Measurements from ENCODE around the gene ARHGAP10.

ARHGAP10 gene

GRCh38 chr4:147799986-147800555 lies 68.2 kb downstream of the ARHGAP10 start:
- Histone ChIP-seq H3K23ac (ENCODE audit: low read length in 2 of 2) (no peak overlapping the region), H3K4me1 (ENCODE audit: control insufficient read depth, insufficient read depth, low read depth, low read length) (peaks cover 5% of the 10 kb centered on the region), H3K79me1 (replicated peaks; ENCODE audit: low read length, poor library complexity, severe bottlenecking) (peaks cover 27% of the 10 kb centered on the region), H3K18ac (ENCODE audit: low read depth in 1 of 2, low read length in 2 of 2) (peak overlapping the region; percentile 11 to 18), H3K9me3 (ENCODE audit: control insufficient read depth, low read length) (no peaks in the 10 kb centered on the region), H3K9ac (ENCODE audit: low read length) (no peak overlapping the region), H3K4me3 (ENCODE audit: insufficient read depth in 1 of 2, low read depth in 1 of 2, low read length in 2 of 2) (no peak overlapping the region), H4K8ac (ENCODE audit: low read length) (no peak overlapping the region), H2AFZ (ENCODE audit: low read depth, low read length) (no peak overlapping the region), H2BK120ac (ENCODE audit: low read depth, low read length) (no peak overlapping the region), H3K36me3 (ENCODE audit: control insufficient read depth in 1 of 2, insufficient read depth in 2 of 2, low read depth in 1 of 2, low read length in 2 of 2) (peaks cover 0 to 3% of the 10 kb centered on the region in 2 experiments), H4K91ac (ENCODE audit: low read length) (no peak overlapping the region), H2AK5ac (ENCODE audit: low read length, severe bottlenecking) (peak overlapping the region; percentile 6), H2BK5ac (ENCODE audit: low read depth, low read length, poor library complexity, severe bottlenecking) (no peak overlapping the region), H3K14ac (ENCODE audit: low read length in 2 of 2) (peak overlapping the region in 1 of 2 experiments; percentile 11), H3K4me2 (ENCODE audit: low read length, poor library complexity, severe bottlenecking) (no peak overlapping the region), H2BK12ac (ENCODE audit: low read length in 2 of 2) (no peak overlapping the region), H3K27ac (ENCODE audit: low read length, poor library complexity, severe bottlenecking) (no peak overlapping the region), H2BK15ac (ENCODE audit: low read depth, poor library complexity, severe bottlenecking) (peak overlapping the region; percentile 20), H3K27me3 (ENCODE audit: control insufficient read depth in 1 of 2, insufficient read depth in 1 of 2, low read length in 2 of 2) (no peaks in the 10 kb centered on the region), H3K4ac (ENCODE audit: low read depth in 1 of 2, low read length in 2 of 2) (no peak overlapping the region)
- peak; percentile 66 for DNase-seq
- 90% methylated on average over 7 of the region's 7 CpGs for WGBS

GRCh38 chr4:147801820-147802219 lies 69.9 kb downstream of the ARHGAP10 start:
- H3K27ac ChIP-seq (ENCODE audit: low read length, poor library complexity, severe bottlenecking), result no peak overlapping the region
- no peak overlapping the region for H2BK15ac ChIP-seq (ENCODE audit: low read depth, poor library complexity, severe bottlenecking)
- DNase-seq, result no peak
- H3K9ac ChIP-seq (ENCODE audit: low read length), result no peak overlapping the region
- WGBS, result 100% methylated on average over 2 of the region's 4 CpGs
- no peak overlapping the region for H2BK120ac ChIP-seq (ENCODE audit: low read depth, low read length)
- H2AK5ac ChIP-seq (ENCODE audit: low read length, severe bottlenecking), result no peak overlapping the region
- peaks cover 5% of the 10 kb centered on the region for H3K4me1 ChIP-seq (ENCODE audit: control insufficient read depth, insufficient read depth, low read depth, low read length)
- no peaks in the 10 kb centered on the region for H3K9me3 ChIP-seq (ENCODE audit: control insufficient read depth, low read length)
- H4K91ac ChIP-seq (ENCODE audit: low read length), result no peak overlapping the region
- H3K14ac ChIP-seq (ENCODE audit: low read length in 2 of 2), result no peak overlapping the region
- H3K23ac ChIP-seq (ENCODE audit: low read length in 2 of 2), result no peak overlapping the region
- H3K36me3 ChIP-seq (ENCODE audit: control insufficient read depth in 1 of 2, insufficient read depth in 2 of 2, low read depth in 1 of 2, low read length in 2 of 2), result peaks cover 0 to 1% of the 10 kb centered on the region in 2 experiments
- no peak overlapping the region for H2BK5ac ChIP-seq (ENCODE audit: low read depth, low read length, poor library complexity, severe bottlenecking)
- H3K79me1 ChIP-seq (replicated peaks; ENCODE audit: low read length, poor library complexity, severe bottlenecking), result peaks cover 27% of the 10 kb centered on the region
- no peak overlapping the region for H2BK12ac ChIP-seq (ENCODE audit: low read length in 2 of 2)
- no peak overlapping the region for H2AFZ ChIP-seq (ENCODE audit: low read depth, low read length)
- H4K8ac ChIP-seq (ENCODE audit: low read length), result no peak overlapping the region
- H3K4me3 ChIP-seq (ENCODE audit: insufficient read depth in 1 of 2, low read depth in 1 of 2, low read length in 2 of 2), result no peak overlapping the region
- H3K4me2 ChIP-seq (ENCODE audit: low read length, poor library complexity, severe bottlenecking), result no peak overlapping the region
- no peak overlapping the region for H3K4ac ChIP-seq (ENCODE audit: low read depth in 1 of 2, low read length in 2 of 2)
- no peaks in the 10 kb centered on the region for H3K27me3 ChIP-seq (ENCODE audit: control insufficient read depth in 1 of 2, insufficient read depth in 1 of 2, low read length in 2 of 2)
- H3K18ac ChIP-seq (ENCODE audit: low read depth in 1 of 2, low read length in 2 of 2), result no peak overlapping the region

- Histone ChIP-seq H3K4me2 (ENCODE audit: low read length, poor library complexity, severe bottlenecking) (no peak overlapping the region), H4K8ac (ENCODE audit: low read length) (no peak overlapping the region), H3K36me3 (ENCODE audit: control insufficient read depth in 1 of 2, insufficient read depth in 2 of 2, low read depth in 1 of 2, low read length in 2 of 2) (no peaks in the 10 kb centered on the region), H2BK120ac (ENCODE audit: low read depth, low read length) (no peak overlapping the region), H3K9me3 (ENCODE audit: control insufficient read depth, low read length) (no peaks in the 10 kb centered on the region), H3K4ac (ENCODE audit: low read depth in 1 of 2, low read length in 2 of 2) (no peak overlapping the region), H3K27me3 (ENCODE audit: control insufficient read depth in 1 of 2, insufficient read depth in 1 of 2, low read length in 2 of 2) (no peaks in the 10 kb centered on the region), H4K91ac (ENCODE audit: low read length) (no peak overlapping the region), H2BK5ac (ENCODE audit: low read depth, low read length, poor library complexity, severe bottlenecking) (no peak overlapping the region), H2AK5ac (ENCODE audit: low read length, severe bottlenecking) (no peak overlapping the region), H3K18ac (ENCODE audit: low read depth in 1 of 2, low read length in 2 of 2) (no peak overlapping the region), H3K9ac (ENCODE audit: low read length) (no peak overlapping the region), H3K79me1 (replicated peaks; ENCODE audit: low read length, poor library complexity, severe bottlenecking) (peaks cover 28% of the 10 kb centered on the region), H3K4me3 (ENCODE audit: insufficient read depth in 1 of 2, low read depth in 1 of 2, low read length in 2 of 2) (no peak overlapping the region), H3K27ac (ENCODE audit: low read length, poor library complexity, severe bottlenecking) (no peak overlapping the region), H3K14ac (ENCODE audit: low read length in 2 of 2) (no peak overlapping the region), H2BK12ac (ENCODE audit: low read length in 2 of 2) (no peak overlapping the region), H2BK15ac (ENCODE audit: low read depth, poor library complexity, severe bottlenecking) (no peak overlapping the region), H3K4me1 (ENCODE audit: control insufficient read depth, insufficient read depth, low read depth, low read length) (peaks cover 5% of the 10 kb centered on the region), H2AFZ (ENCODE audit: low read depth, low read length) (no peak overlapping the region), H3K23ac (ENCODE audit: low read length in 2 of 2) (no peak overlapping the region)
- no peak for DNase-seq
- 70% methylated on average over 2 of the region's 2 CpGs for WGBS
Measured at GRCh38 chr4:147802346-147802745, 70.5 kb downstream of the ARHGAP10 start.

GRCh38 chr4:147805946-147806345 lies 74.1 kb downstream of the ARHGAP10 start:
- Histone ChIP-seq H3K4me1 (ENCODE audit: control insufficient read depth, insufficient read depth, low read depth, low read length) (peaks cover 2% of the 10 kb centered on the region), H3K14ac (ENCODE audit: low read length in 2 of 2) (no peak overlapping the region), H4K91ac (ENCODE audit: low read length) (no peak overlapping the region), H3K27me3 (ENCODE audit: control insufficient read depth in 1 of 2, insufficient read depth in 1 of 2, low read length in 2 of 2) (no peaks in the 10 kb centered on the region), H3K4ac (ENCODE audit: low read depth in 1 of 2, low read length in 2 of 2) (no peak overlapping the region), H3K4me3 (ENCODE audit: insufficient read depth in 1 of 2, low read depth in 1 of 2, low read length in 2 of 2) (no peak overlapping the region), H3K27ac (ENCODE audit: low read length, poor library complexity, severe bottlenecking) (no peak overlapping the region), H3K4me2 (ENCODE audit: low read length, poor library complexity, severe bottlenecking) (no peak overlapping the region), H3K36me3 (ENCODE audit: control insufficient read depth in 1 of 2, insufficient read depth in 2 of 2, low read depth in 1 of 2, low read length in 2 of 2) (no peaks in the 10 kb centered on the region), H2AK5ac (ENCODE audit: low read length, severe bottlenecking) (no peak overlapping the region), H2BK5ac (ENCODE audit: low read depth, low read length, poor library complexity, severe bottlenecking) (no peak overlapping the region), H2BK15ac (ENCODE audit: low read depth, poor library complexity, severe bottlenecking) (no peak overlapping the region), H2BK12ac (ENCODE audit: low read length in 2 of 2) (no peak overlapping the region), H3K18ac (ENCODE audit: low read depth in 1 of 2, low read length in 2 of 2) (no peak overlapping the region), H3K9ac (ENCODE audit: low read length) (no peak overlapping the region), H3K79me1 (replicated peaks; ENCODE audit: low read length, poor library complexity, severe bottlenecking) (peaks cover 21% of the 10 kb centered on the region), H2AFZ (ENCODE audit: low read depth, low read length) (no peak overlapping the region), H2BK120ac (ENCODE audit: low read depth, low read length) (no peak overlapping the region), H4K8ac (ENCODE audit: low read length) (no peak overlapping the region), H3K23ac (ENCODE audit: low read length in 2 of 2) (no peak overlapping the region), H3K9me3 (ENCODE audit: control insufficient read depth, low read length) (no peaks in the 10 kb centered on the region)
- whole genome bisulfite sequencing, result 91% methylated on average over 3 of the region's 4 CpGs
- DNase-seq, result no peak

Measured in mesenchymal stem cell (in vitro differentiated cells and primary cell).